Astrocyte (in vitro differentiated cells and primary cell): ENCODE data around the gene STEAP4. TPM values are rescaled to one million over a fixed set of nuclear protein-coding genes. Genes with fewer than 3 reads are reported as not detected.

Source experiments
- DNase-seq: peaks from one replicate; pipeline ENCODE4 v3.0.0-alpha.2; 2010; ENCODE audit warnings: low read depth
- FAIRE-seq: peaks from 2 replicates; lab custom pipeline; 2011; peaks lifted over from hg19 to GRCh38; lab: Jason Lieb, UNC
- H2AFZ ChIP-seq: 2 replicates; pipeline ENCODE4 v1.6.0; 2012; ENCODE audit warnings: low read depth, low read length, inconsistent platforms
- H3K27ac ChIP-seq: 2 replicates; pipeline ENCODE4 v1.5.1; 2011; ENCODE audit warnings: low read depth, low read length, inconsistent platforms
- H3K27me3 ChIP-seq: 2 replicates; pipeline ENCODE4 v1.6.0; 2011; ENCODE audit warnings: low read length, inconsistent platforms; ENCODE audit not compliant: insufficient read depth
- H3K36me3 ChIP-seq: 2 replicates; pipeline ENCODE4 v1.5.1; 2011; ENCODE audit warnings: low read length, inconsistent platforms; ENCODE audit not compliant: insufficient read depth
- H3K4me1 ChIP-seq: 2 replicates; pipeline ENCODE4 v1.5.1; 2011; ENCODE audit warnings: low read length, inconsistent platforms; ENCODE audit not compliant: insufficient read depth
- H3K4me2 ChIP-seq: 2 replicates; pipeline ENCODE4 v1.6.0; 2012; ENCODE audit warnings: low read length, inconsistent platforms
- H3K4me3 ChIP-seq: 2 replicates; pipeline ENCODE4 v1.5.1; 2011; ENCODE audit warnings: low read depth, mild to moderate bottlenecking, low read length, inconsistent platforms; ENCODE audit not compliant: insufficient read depth
- H3K79me2 ChIP-seq: 2 replicates; pipeline ENCODE4 v1.6.0; 2012; ENCODE audit warnings: mild to moderate bottlenecking, low read length, inconsistent platforms; ENCODE audit not compliant: insufficient read depth
- H3K9ac ChIP-seq: 2 replicates; pipeline ENCODE4 v1.6.0; 2012; ENCODE audit warnings: mild to moderate bottlenecking, low read length, inconsistent platforms
- H3K9me3 ChIP-seq: 2 replicates; pipeline ENCODE4 v1.5.1; 2012; ENCODE audit warnings: low read depth, mild to moderate bottlenecking, low read length, inconsistent platforms; ENCODE audit not compliant: insufficient read depth
- H4K20me1 ChIP-seq: 2 replicates; pipeline ENCODE4 v1.6.0; 2012; ENCODE audit warnings: low read length, inconsistent platforms; ENCODE audit not compliant: insufficient read depth
- H3K27ac Mint-ChIP-seq: one replicate; pipeline ENCODE4 v1.8.0; 2021; ENCODE audit warnings: mild to moderate bottlenecking, mixed read lengths; ENCODE audit not compliant: unreplicated experiment
- H3K27me3 Mint-ChIP-seq: one replicate; pipeline ENCODE4 v1.8.0; 2021; ENCODE audit warnings: low read depth, mixed read lengths; ENCODE audit not compliant: unreplicated experiment
- H3K36me3 Mint-ChIP-seq: one replicate; pipeline ENCODE4 v1.8.0; 2021; ENCODE audit warnings: low read depth, mixed read lengths; ENCODE audit not compliant: unreplicated experiment
- H3K4me1 Mint-ChIP-seq: one replicate; pipeline ENCODE4 v1.8.0; 2021; ENCODE audit warnings: low read depth, mixed read lengths; ENCODE audit not compliant: unreplicated experiment
- H3K4me3 Mint-ChIP-seq: one replicate; pipeline ENCODE4 v1.8.0; 2021; ENCODE audit warnings: mild to moderate bottlenecking, moderate library complexity, mixed read lengths; ENCODE audit not compliant: unreplicated experiment
- H3K9me3 Mint-ChIP-seq: one replicate; pipeline ENCODE4 v1.8.0; 2021; ENCODE audit warnings: mild to moderate bottlenecking, mixed read lengths; ENCODE audit not compliant: unreplicated experiment
- CTCF ChIP-seq: IDR thresholded peaks from 2 replicates; pipeline ENCODE4 v1.5.1; 2011; ENCODE audit warnings: low read depth, mild to moderate bottlenecking, inconsistent platforms, low read length, moderate library complexity; ENCODE audit not compliant: insufficient read depth
- EZH2 ChIP-seq: IDR thresholded peaks from 2 replicates; pipeline ENCODE4 v1.6.1; 2012; ENCODE audit warnings: mild to moderate bottlenecking, low read length, inconsistent platforms; ENCODE audit not compliant: insufficient read depth
- total RNA-seq: library from RNA; stranded (reverse); gene quantifications from 2 replicates; pipeline ENCODE4 v1.2.1, GENCODE V29; 2021

The STEAP4 gene
- total RNA-seq, 1 donor from 2014 or later = not detected

DNA sequence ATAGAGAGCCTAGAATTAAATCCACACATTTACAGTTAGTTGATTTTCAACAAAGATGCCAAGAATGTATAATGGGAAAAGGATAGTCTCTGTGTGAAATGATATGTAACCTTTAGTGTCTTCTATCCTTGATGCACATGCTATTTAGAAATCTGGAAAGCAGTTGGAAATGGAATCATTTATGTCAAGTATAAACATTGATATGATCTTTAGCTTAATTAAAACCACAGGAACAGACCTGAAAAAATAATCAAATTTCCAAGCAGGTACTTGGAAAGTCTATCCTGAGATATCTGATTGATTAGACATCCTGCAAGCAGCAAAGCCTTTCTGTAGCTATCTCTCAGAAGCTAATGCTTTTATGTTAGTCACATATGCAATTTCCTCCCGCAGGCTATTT is 62.4 kb downstream of the STEAP4 start:
- no peak overlapping the region for H3K27ac ChIP-seq
- H3K27ac Mint-ChIP-seq = no peak overlapping the region
- no peaks in the 10 kb centered on the region for H3K4me1 Mint-ChIP-seq

DNA sequence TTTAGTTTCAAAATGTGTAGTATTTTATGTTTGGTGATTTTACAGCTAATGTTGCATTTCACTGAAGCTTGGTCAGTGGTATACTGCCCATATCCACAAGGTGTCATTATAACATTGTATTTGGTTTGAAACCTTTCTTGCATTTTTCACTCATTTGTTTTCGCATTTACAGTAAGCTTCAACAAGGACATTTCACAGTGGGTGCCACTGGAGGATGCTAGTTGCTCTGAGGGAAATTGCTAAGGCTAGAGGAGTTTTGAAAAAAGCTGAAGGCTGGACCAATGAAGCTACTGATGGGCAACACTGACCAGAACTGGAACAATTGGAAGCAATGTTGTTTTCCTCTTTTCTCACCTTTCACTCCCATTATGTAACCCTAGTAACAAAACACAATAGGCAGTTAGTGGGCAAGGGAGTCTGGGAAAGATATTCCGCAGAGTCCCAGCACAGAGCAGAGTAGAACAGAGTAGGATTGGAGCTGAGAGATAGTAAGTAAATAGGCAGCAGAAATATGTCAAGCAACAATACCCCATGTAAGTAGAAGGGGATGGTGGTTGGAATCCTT is 63.3 kb downstream of the STEAP4 start:
- Mint-ChIP-seq H3K9me3 (no peaks in the 10 kb centered on the region), H3K4me3 (no peak overlapping the region), H3K27me3 (no peaks in the 10 kb centered on the region), H3K27ac (no peak overlapping the region), H3K36me3 (no peaks in the 10 kb centered on the region), H3K4me1 (no peaks in the 10 kb centered on the region)
- H3K27ac ChIP-seq = no peak overlapping the region
- H3K4me3 ChIP-seq = no peak overlapping the region
- H3K4me2 ChIP-seq = no peak overlapping the region
- H3K79me2 ChIP-seq = no peaks in the 10 kb centered on the region
- H4K20me1 ChIP-seq = no peaks in the 10 kb centered on the region
- no peaks in the 10 kb centered on the region for H3K27me3 ChIP-seq
- no peaks in the 10 kb centered on the region for H3K4me1 ChIP-seq
- DNase-seq (peak; percentile 42), FAIRE-seq (no peak)
- no peak overlapping the region for H2AFZ ChIP-seq
- no peaks in the 10 kb centered on the region for H3K9me3 ChIP-seq
- TF ChIP-seq EZH2 (no peak), CTCF (peak; percentile 86)
- H3K36me3 ChIP-seq = no peaks in the 10 kb centered on the region
- H3K9ac ChIP-seq = no peak overlapping the region

More for the DNA sequence above, 62.4 kb downstream of the STEAP4 start:
- H3K4me3 Mint-ChIP-seq = no peak overlapping the region
- Histone ChIP-seq H3K27me3 (no peaks in the 10 kb centered on the region), H3K79me2 (no peaks in the 10 kb centered on the region), H2AFZ (no peak overlapping the region), H3K36me3 (no peaks in the 10 kb centered on the region), H3K4me2 (no peak overlapping the region), H3K9ac (no peak overlapping the region), H3K4me1 (no peaks in the 10 kb centered on the region), H3K9me3 (no peaks in the 10 kb centered on the region), H3K4me3 (no peak overlapping the region), H4K20me1 (no peaks in the 10 kb centered on the region)
- DNase-seq (no peak), FAIRE-seq (no peak)
- no peaks in the 10 kb centered on the region for H3K9me3 Mint-ChIP-seq
- no peaks in the 10 kb centered on the region for H3K27me3 Mint-ChIP-seq
- TF ChIP-seq CTCF (no peak), EZH2 (no peak)
- H3K36me3 Mint-ChIP-seq = no peaks in the 10 kb centered on the region

GRCh38 chr7:88239852-88240251 is 66.8 kb downstream of the STEAP4 start:
- H3K4me1 ChIP-seq = no peaks in the 10 kb centered on the region
- H3K27ac Mint-ChIP-seq = no peak overlapping the region
- no peaks in the 10 kb centered on the region for H3K9me3 Mint-ChIP-seq
- no peak overlapping the region for H3K27ac ChIP-seq
- FAIRE-seq (no peak), DNase-seq (no peak)
- no peak overlapping the region for H3K4me3 Mint-ChIP-seq
- TF ChIP-seq CTCF (no peak), EZH2 (no peak)
- no peaks in the 10 kb centered on the region for H3K36me3 Mint-ChIP-seq
- H3K9ac ChIP-seq = no peak overlapping the region
- H2AFZ ChIP-seq = no peak overlapping the region
- no peak overlapping the region for H3K4me2 ChIP-seq
- no peaks in the 10 kb centered on the region for H3K4me1 Mint-ChIP-seq
- no peaks in the 10 kb centered on the region for H3K27me3 ChIP-seq
- no peaks in the 10 kb centered on the region for H3K36me3 ChIP-seq
- no peaks in the 10 kb centered on the region for H3K27me3 Mint-ChIP-seq
- H3K79me2 ChIP-seq = no peaks in the 10 kb centered on the region
- no peaks in the 10 kb centered on the region for H4K20me1 ChIP-seq
- H3K9me3 ChIP-seq = no peaks in the 10 kb centered on the region
- H3K4me3 ChIP-seq = no peak overlapping the region
